ENCODE measurements around the gene HAPLN3.

Gene HAPLN3

GRCh38 chr15:88891540-88892254 is 3.6 kb downstream of the HAPLN3 start:
- no peak for DNase-seq

- no peak for DNase-seq
Measured at GRCh38 chr15:88890495-88890894, 4.8 kb downstream of the HAPLN3 start.

- no peak for DNase-seq
Measured at GRCh38 chr15:88888719-88889118, 6.6 kb downstream of the HAPLN3 start.

GRCh38 chr15:88887068-88887580 is 8.2 kb downstream of the HAPLN3 start:
- no peak for DNase-seq

GRCh38 chr15:88882785-88883184 is 12.6 kb downstream of the HAPLN3 start:
- no peak for DNase-seq

- DNase-seq: no peak
Measured at GRCh38 chr15:88881775-88882174, 13.6 kb downstream of the HAPLN3 start.

- DNase-seq: no peak
Measured at GRCh38 chr15:88880944-88881740, 14.2 kb downstream of the HAPLN3 start.

- peak; percentile 27 for DNase-seq
Measured at GRCh38 chr15:88878720-88879184, 16.6 kb downstream of the HAPLN3 start.

GRCh38 chr15:88877906-88878305 is 17.4 kb downstream of the HAPLN3 start:
- no peak for DNase-seq

GRCh38 chr15:88877415-88877814 is 17.9 kb downstream of the HAPLN3 start:
- no peak for DNase-seq

- no peak for DNase-seq
Measured at GRCh38 chr15:88876573-88876972, 18.8 kb downstream of the HAPLN3 start.

GRCh38 chr15:88874684-88875083 is 20.7 kb downstream of the HAPLN3 start:
- no peak for DNase-seq

- DNase-seq: no peak
Measured at GRCh38 chr15:88874275-88874674, 21.1 kb downstream of the HAPLN3 start.

GRCh38 chr15:88873786-88874185 is 21.6 kb downstream of the HAPLN3 start:
- no peak for DNase-seq

- DNase-seq: no peak
Measured at GRCh38 chr15:88872706-88873105, 22.6 kb downstream of the HAPLN3 start.

GRCh38 chr15:88872106-88872505 is 23.2 kb downstream of the HAPLN3 start:
- DNase-seq: no peak

- no peak for DNase-seq
Measured at GRCh38 chr15:88871313-88871712, 24.0 kb downstream of the HAPLN3 start.

GRCh38 chr15:88866295-88866881 is 29.0 kb downstream of the HAPLN3 start:
- DNase-seq: no peak

- no peak for DNase-seq
Measured at GRCh38 chr15:88865498-88866099, 29.7 kb downstream of the HAPLN3 start.

GRCh38 chr15:88864861-88865497 is 30.4 kb downstream of the HAPLN3 start:
- no peak for DNase-seq

GRCh38 chr15:88863412-88863811 is 31.9 kb downstream of the HAPLN3 start:
- no peak for DNase-seq

GRCh38 chr15:88860212-88860611 is 35.1 kb downstream of the HAPLN3 start:
- no peak for DNase-seq

- no peak for DNase-seq
Measured at GRCh38 chr15:88859550-88859949, 35.8 kb downstream of the HAPLN3 start.
